Mesodermal cell (in vitro differentiated cells): ENCODE measurements around the gene USP11.

ENCODE experiments used
- H3K27ac ChIP-seq: 2 replicates; pipeline ENCODE4 v1.7.0; 2013; ENCODE audit warnings: mild to moderate bottlenecking, low read depth, low read length, moderate library complexity; ENCODE audit not compliant: severe bottlenecking
- H3K36me3 ChIP-seq: 2 replicates; pipeline ENCODE4 v1.7.1; 2013; ENCODE audit warnings: mild to moderate bottlenecking, low read length, moderate library complexity; ENCODE audit not compliant: control insufficient read depth, insufficient read depth
- H3K4me1 ChIP-seq: one replicate; pipeline ENCODE4 v1.7.1; 2013; ENCODE audit warnings: mild to moderate bottlenecking, low read length; ENCODE audit not compliant: insufficient read depth, control insufficient read depth, poor library complexity, severe bottlenecking
- H3K4me3 ChIP-seq: 2 replicates; pipeline ENCODE4 v1.7.0; 2013; ENCODE audit warnings: low read length, control low read depth, mild to moderate bottlenecking; ENCODE audit not compliant: insufficient read depth, poor library complexity, severe bottlenecking; ENCODE audit errors: extremely low read depth
- H3K9me3 ChIP-seq: 2 replicates; pipeline ENCODE4 v1.7.1; 2013; ENCODE audit warnings: mild to moderate bottlenecking, low read length, moderate library complexity; ENCODE audit not compliant: control insufficient read depth
- WGBS, 2 experiments: methylation state at CpG; one replicate each; pipeline ENCODE4 v1.1.5; 2013; ENCODE audit warnings: missing lambda C conversion rate in 2 of 2; ENCODE audit not compliant: insufficient coverage in 2 of 2; 5-methylcytosine and 5-hydroxymethylcytosine counted together

The USP11 gene

GRCh38 chrX:47235691-47236103 is 2.9 kb downstream of the USP11 start:
- no peak overlapping the region for H3K4me3 ChIP-seq
- peaks cover 16% of the 10 kb centered on the region for H3K36me3 ChIP-seq
- peaks cover 2% of the 10 kb centered on the region for H3K4me1 ChIP-seq
- no peaks in the 10 kb centered on the region for H3K9me3 ChIP-seq
- no CpG with 5 or more reads among the region's 4 CpGs for WGBS, 2 experiments
- H3K27ac ChIP-seq = no peak overlapping the region

- Histone ChIP-seq H3K4me3 (no peak overlapping the region), H3K4me1 (peaks cover 2% of the 10 kb centered on the region), H3K9me3 (no peaks in the 10 kb centered on the region), H3K36me3 (peaks cover 41% of the 10 kb centered on the region), H3K27ac (no peak overlapping the region)
- 95 to 100% methylated on average over 1 to 4 of the region's 8 CpGs for WGBS, 2 experiments
Measured at GRCh38 chrX:47239199-47239598, 6.4 kb downstream of the USP11 start.

GRCh38 chrX:47239898-47240545 is 7.2 kb downstream of the USP11 start:
- peaks cover 47% of the 10 kb centered on the region for H3K36me3 ChIP-seq
- no peaks in the 10 kb centered on the region for H3K9me3 ChIP-seq
- peaks cover under 1% of the 10 kb centered on the region for H3K4me1 ChIP-seq
- no peak overlapping the region for H3K27ac ChIP-seq
- no peak overlapping the region for H3K4me3 ChIP-seq
- 92 to 100% methylated on average over 4 to 8 of the region's 12 CpGs for WGBS, 2 experiments

- 90 to 100% methylated on average over 4 to 5 of the region's 7 CpGs for WGBS, 2 experiments
- H3K36me3 ChIP-seq = peaks cover 50% of the 10 kb centered on the region
- no peak overlapping the region for H3K4me3 ChIP-seq
- H3K9me3 ChIP-seq = no peaks in the 10 kb centered on the region
- no peak overlapping the region for H3K27ac ChIP-seq
- H3K4me1 ChIP-seq = no peaks in the 10 kb centered on the region
Measured at GRCh38 chrX:47240619-47241018, 7.8 kb downstream of the USP11 start.

GRCh38 chrX:47241201-47242011 is 8.6 kb downstream of the USP11 start:
- Histone ChIP-seq H3K4me1 (no peaks in the 10 kb centered on the region), H3K4me3 (no peak overlapping the region), H3K9me3 (no peaks in the 10 kb centered on the region), H3K36me3 (peaks cover 58% of the 10 kb centered on the region), H3K27ac (no peak overlapping the region)
- 98% methylated on average over 10 to 12 of the region's 18 CpGs for WGBS, 2 experiments

- H3K4me1 ChIP-seq = no peaks in the 10 kb centered on the region
- H3K4me3 ChIP-seq = no peak overlapping the region
- H3K36me3 ChIP-seq = peaks cover 61% of the 10 kb centered on the region
- no peaks in the 10 kb centered on the region for H3K9me3 ChIP-seq
- no peak overlapping the region for H3K27ac ChIP-seq
- 94% methylated on average over 6 of the region's 10 CpGs; no CpG with 5 or more reads in 1 of the 2 experiments for WGBS, 2 experiments
Measured at GRCh38 chrX:47242321-47242720, 9.5 kb downstream of the USP11 start.

GRCh38 chrX:47243351-47243750 is 10.5 kb downstream of the USP11 start:
- peaks cover 62% of the 10 kb centered on the region for H3K36me3 ChIP-seq
- 94 to 100% methylated on average over 3 to 8 of the region's 14 CpGs for WGBS, 2 experiments

GRCh38 chrX:47244676-47245075 is 11.9 kb downstream of the USP11 start:
- Histone ChIP-seq H3K27ac (no peak overlapping the region), H3K4me1 (no peaks in the 10 kb centered on the region), H3K4me3 (no peak overlapping the region), H3K9me3 (no peaks in the 10 kb centered on the region), H3K36me3 (peaks cover 56% of the 10 kb centered on the region)
- WGBS, 2 experiments = 94 to 96% methylated on average over 5 to 11 of the region's 16 CpGs

More at GRCh38 chrX:47243351-47243750, 10.5 kb downstream of the USP11 start:
- Histone ChIP-seq H3K4me3 (no peak overlapping the region), H3K4me1 (no peaks in the 10 kb centered on the region), H3K9me3 (no peaks in the 10 kb centered on the region), H3K27ac (no peak overlapping the region)

- 90% methylated on average over 2 of the region's 10 CpGs; no CpG with 5 or more reads in 1 of the 2 experiments for WGBS, 2 experiments
- no peak overlapping the region for H3K4me3 ChIP-seq
- no peaks in the 10 kb centered on the region for H3K9me3 ChIP-seq
- no peaks in the 10 kb centered on the region for H3K4me1 ChIP-seq
- H3K36me3 ChIP-seq = peaks cover 51% of the 10 kb centered on the region
- no peak overlapping the region for H3K27ac ChIP-seq
Measured at GRCh38 chrX:47245156-47245555, 12.3 kb downstream of the USP11 start.

GRCh38 chrX:47247206-47247998 is 14.6 kb downstream of the USP11 start:
- 93 to 95% methylated on average over 7 to 8 of the region's 23 CpGs for WGBS, 2 experiments
- H3K4me1 ChIP-seq = no peaks in the 10 kb centered on the region
- no peaks in the 10 kb centered on the region for H3K9me3 ChIP-seq
- H3K27ac ChIP-seq = no peak overlapping the region
- H3K4me3 ChIP-seq = no peak overlapping the region
- peaks cover 29% of the 10 kb centered on the region for H3K36me3 ChIP-seq
